Measurements from ENCODE around the gene FARS2. TPM values are rescaled to one million over a fixed set of nuclear protein-coding genes. Genes with fewer than 3 reads are reported as not detected.

Gene FARS2
- total RNA-seq, 2 donors from 2014 or later, result 20.7 to 26.4 TPM

DNA sequence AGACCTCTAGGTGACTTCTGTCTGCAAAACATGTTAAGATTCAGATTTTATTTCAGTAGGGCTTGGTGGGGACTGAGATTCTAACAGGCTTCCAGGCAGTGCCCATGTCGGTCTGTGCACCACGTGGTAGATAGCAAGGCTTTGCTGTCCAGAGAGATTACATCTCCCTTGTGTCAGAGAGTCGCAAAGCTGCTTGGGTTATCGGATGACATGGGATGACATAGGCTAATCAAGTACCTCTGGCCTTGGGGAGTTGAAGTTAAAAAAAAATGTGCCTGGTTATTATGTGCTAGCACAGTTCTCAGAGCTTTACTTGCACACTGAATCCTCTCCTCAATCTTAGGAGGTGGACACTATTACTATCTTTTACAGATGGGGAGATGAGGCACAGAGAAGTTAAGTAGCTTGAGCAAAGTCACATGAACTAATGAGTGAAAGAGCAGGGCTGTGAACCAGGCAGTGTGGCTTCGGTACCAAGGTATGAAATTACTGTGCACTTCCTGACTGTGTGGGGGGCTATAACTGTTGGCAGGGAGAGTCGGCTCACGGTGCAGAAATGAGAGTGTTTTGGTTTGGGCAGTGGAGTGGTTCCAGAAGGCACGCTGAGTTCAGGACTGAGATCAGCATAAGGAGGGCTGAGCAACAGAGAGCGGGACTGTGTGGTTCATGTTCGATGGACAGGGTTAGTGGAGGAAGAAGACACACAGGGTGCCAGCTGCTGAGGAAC is 41.1 kb downstream of the FARS2 start:
- DNase-seq (no peak), ATAC-seq (peak; percentile 40)
- H3K36me3 Mint-ChIP-seq (ENCODE audit: low read depth), result no peaks in the 10 kb centered on the region
- peak overlapping the region; percentile 86 for H3K4me3 Mint-ChIP-seq
- no peaks in the 10 kb centered on the region for H3K9me3 ChIP-seq (ENCODE audit: control insufficient read depth, low read length, poor library complexity, severe bottlenecking)
- H3K27ac Mint-ChIP-seq, result peak overlapping the region; percentile 66
- H3K27me3 Mint-ChIP-seq, result no peaks in the 10 kb centered on the region
- peaks cover 36% of the 10 kb centered on the region for H3K4me1 Mint-ChIP-seq

GRCh38 chr6:5302995-5303622 is 41.8 kb downstream of the FARS2 start:
- Mint-ChIP-seq H3K4me3 (peak overlapping the region; percentile 86), H3K4me1 (peaks cover 38% of the 10 kb centered on the region), H3K27me3 (no peaks in the 10 kb centered on the region), H3K36me3 (ENCODE audit: low read depth) (no peaks in the 10 kb centered on the region), H3K27ac (peak overlapping the region; percentile 66)
- DNase-seq (peak; percentile 44 to 48 (median 47)), ATAC-seq (peak; percentile 97)
- no peaks in the 10 kb centered on the region for H3K9me3 ChIP-seq (ENCODE audit: control insufficient read depth, low read length, poor library complexity, severe bottlenecking)

GRCh38 chr6:5303682-5304081 is 42.4 kb downstream of the FARS2 start:
- no peaks in the 10 kb centered on the region for H3K9me3 ChIP-seq (ENCODE audit: control insufficient read depth, low read length, poor library complexity, severe bottlenecking)
- Mint-ChIP-seq H3K4me1 (peaks cover 38% of the 10 kb centered on the region), H3K4me3 (no peak overlapping the region), H3K27ac (no peak overlapping the region), H3K27me3 (no peaks in the 10 kb centered on the region), H3K36me3 (ENCODE audit: low read depth) (no peaks in the 10 kb centered on the region)
- no peak for DNase-seq
- no peak for ATAC-seq

- no peak overlapping the region for H3K27ac Mint-ChIP-seq
Observed at GRCh38 chr6:5305968-5306626, 44.8 kb downstream of the FARS2 start.

GRCh38 chr6:5307058-5307457 is 45.7 kb downstream of the FARS2 start:
- Mint-ChIP-seq H3K27ac (no peak overlapping the region), H3K4me1 (peaks cover 36% of the 10 kb centered on the region), H3K36me3 (ENCODE audit: low read depth) (peaks cover 2% of the 10 kb centered on the region), H3K4me3 (no peak overlapping the region), H3K27me3 (no peaks in the 10 kb centered on the region)
- DNase-seq (no peak), ATAC-seq (no peak)
- H3K9me3 ChIP-seq (ENCODE audit: control insufficient read depth, low read length, poor library complexity, severe bottlenecking), result no peaks in the 10 kb centered on the region

More at GRCh38 chr6:5305968-5306626, 44.8 kb downstream of the FARS2 start:
- DNase-seq, result no peak
- Mint-ChIP-seq H3K27me3 (no peaks in the 10 kb centered on the region), H3K4me3 (no peak overlapping the region), H3K4me1 (peaks cover 41% of the 10 kb centered on the region), H3K36me3 (ENCODE audit: low read depth) (peaks cover 2% of the 10 kb centered on the region)
- no peaks in the 10 kb centered on the region for H3K9me3 ChIP-seq (ENCODE audit: control insufficient read depth, low read length, poor library complexity, severe bottlenecking)
- ATAC-seq, result no peak

- Mint-ChIP-seq H3K4me1 (peaks cover 29% of the 10 kb centered on the region), H3K4me3 (no peak overlapping the region), H3K36me3 (ENCODE audit: low read depth) (peaks cover 2% of the 10 kb centered on the region), H3K27ac (no peak overlapping the region), H3K27me3 (no peaks in the 10 kb centered on the region)
- DNase-seq (no peak), ATAC-seq (no peak)
- no peaks in the 10 kb centered on the region for H3K9me3 ChIP-seq (ENCODE audit: control insufficient read depth, low read length, poor library complexity, severe bottlenecking)
Observed at GRCh38 chr6:5308066-5308465, 46.8 kb downstream of the FARS2 start.

DNA sequence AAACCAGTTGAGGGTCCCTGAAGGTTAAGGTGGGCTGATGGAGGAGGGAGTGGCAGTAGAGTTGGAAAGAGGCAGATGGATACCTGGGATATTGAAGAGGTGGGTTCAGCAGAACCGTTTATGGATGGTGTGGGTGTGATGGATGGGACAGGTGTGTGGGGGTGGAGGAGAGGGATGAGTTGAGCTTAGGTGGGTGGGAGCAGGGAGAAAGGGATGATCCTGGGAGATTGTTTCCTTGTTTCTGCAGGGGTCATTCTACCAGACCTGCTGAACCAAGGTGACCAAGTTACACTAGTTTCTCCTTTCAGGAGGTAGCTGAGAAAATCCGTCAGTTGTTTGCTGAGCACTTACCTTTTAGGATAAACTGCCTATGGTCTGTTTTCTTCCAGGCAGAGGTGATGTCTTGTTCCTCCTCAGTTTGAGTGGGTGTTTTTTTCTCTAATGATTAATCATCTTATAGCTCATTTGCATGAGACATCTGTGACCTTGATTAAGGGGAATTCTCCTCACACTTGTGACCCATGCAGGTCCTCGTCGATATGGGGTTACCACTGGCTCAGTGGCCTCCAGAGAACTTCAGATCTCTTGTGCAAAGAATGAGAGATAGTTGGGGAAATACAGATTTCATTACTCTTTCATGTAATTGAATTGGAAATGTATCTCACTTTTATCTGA is 53.0 kb downstream of the FARS2 start:
- Mint-ChIP-seq H3K27ac (peak overlapping the region; percentile 24), H3K27me3 (no peaks in the 10 kb centered on the region), H3K36me3 (ENCODE audit: low read depth) (no peaks in the 10 kb centered on the region), H3K4me3 (peak overlapping the region; percentile 57), H3K4me1 (peaks cover 26% of the 10 kb centered on the region)
- H3K9me3 ChIP-seq (ENCODE audit: control insufficient read depth, low read length, poor library complexity, severe bottlenecking), result no peaks in the 10 kb centered on the region
- no peak for DNase-seq
- ATAC-seq, result no peak

GRCh38 chr6:5315881-5316280 is 54.6 kb downstream of the FARS2 start:
- DNase-seq, result no peak
- Mint-ChIP-seq H3K27me3 (no peaks in the 10 kb centered on the region), H3K27ac (no peak overlapping the region), H3K4me3 (no peak overlapping the region), H3K36me3 (ENCODE audit: low read depth) (no peaks in the 10 kb centered on the region), H3K4me1 (peaks cover 29% of the 10 kb centered on the region)
- H3K9me3 ChIP-seq (ENCODE audit: control insufficient read depth, low read length, poor library complexity, severe bottlenecking), result no peaks in the 10 kb centered on the region
- no peak for ATAC-seq

- ATAC-seq (no peak), DNase-seq (no peak)
- Mint-ChIP-seq H3K4me3 (no peak overlapping the region), H3K27ac (no peak overlapping the region), H3K27me3 (no peaks in the 10 kb centered on the region), H3K36me3 (ENCODE audit: low read depth) (no peaks in the 10 kb centered on the region), H3K4me1 (peaks cover 31% of the 10 kb centered on the region)
- H3K9me3 ChIP-seq (ENCODE audit: control insufficient read depth, low read length, poor library complexity, severe bottlenecking), result no peaks in the 10 kb centered on the region
Observed at GRCh38 chr6:5316951-5317350, 55.6 kb downstream of the FARS2 start.

GRCh38 chr6:5318617-5319272 is 57.4 kb downstream of the FARS2 start:
- H3K27ac Mint-ChIP-seq, result no peak overlapping the region

GRCh38 chr6:5323979-5324378 is 62.7 kb downstream of the FARS2 start:
- no peaks in the 10 kb centered on the region for H3K36me3 Mint-ChIP-seq (ENCODE audit: low read depth)
- H3K27me3 Mint-ChIP-seq, result no peaks in the 10 kb centered on the region
- no peaks in the 10 kb centered on the region for H3K9me3 ChIP-seq (ENCODE audit: control insufficient read depth, low read length, poor library complexity, severe bottlenecking)
- ATAC-seq (no peak), DNase-seq (no peak)
- H3K27ac Mint-ChIP-seq, result no peak overlapping the region
- H3K4me1 Mint-ChIP-seq, result peaks cover 24% of the 10 kb centered on the region
- no peak overlapping the region for H3K4me3 Mint-ChIP-seq

More at GRCh38 chr6:5318617-5319272, 57.4 kb downstream of the FARS2 start:
- peaks cover 33% of the 10 kb centered on the region for H3K4me1 Mint-ChIP-seq
- ATAC-seq, result no peak
- DNase-seq, result no peak
- H3K4me3 Mint-ChIP-seq, result no peak overlapping the region
- no peaks in the 10 kb centered on the region for H3K36me3 Mint-ChIP-seq (ENCODE audit: low read depth)
- no peaks in the 10 kb centered on the region for H3K9me3 ChIP-seq (ENCODE audit: control insufficient read depth, low read length, poor library complexity, severe bottlenecking)
- H3K27me3 Mint-ChIP-seq, result no peaks in the 10 kb centered on the region

GRCh38 chr6:5325173-5325572 is 63.9 kb downstream of the FARS2 start:
- DNase-seq (no peak), ATAC-seq (no peak)
- Mint-ChIP-seq H3K4me3 (no peak overlapping the region), H3K4me1 (peaks cover 19% of the 10 kb centered on the region), H3K27me3 (no peaks in the 10 kb centered on the region), H3K27ac (no peak overlapping the region), H3K36me3 (ENCODE audit: low read depth) (no peaks in the 10 kb centered on the region)
- no peaks in the 10 kb centered on the region for H3K9me3 ChIP-seq (ENCODE audit: control insufficient read depth, low read length, poor library complexity, severe bottlenecking)

Data from T-helper 17 cell (primary cell).